DMS53 treated with DMSO at 0.1 percent for 48 hours (cell line): ENCODE measurements around the gene SPATA31E1.
"Not testable (repeated sequence)": the region's sequence is repeated elsewhere in the genome, so short reads cannot be mapped to it uniquely, and the experiment has no call there.

ENCODE experiments used
- DNase-seq: peaks from one replicate; lab custom pipeline; 2025; ENCODE audit not compliant: unreplicated experiment; lab: John Stamatoyannopoulos, UW

Gene SPATA31E1

DNA sequence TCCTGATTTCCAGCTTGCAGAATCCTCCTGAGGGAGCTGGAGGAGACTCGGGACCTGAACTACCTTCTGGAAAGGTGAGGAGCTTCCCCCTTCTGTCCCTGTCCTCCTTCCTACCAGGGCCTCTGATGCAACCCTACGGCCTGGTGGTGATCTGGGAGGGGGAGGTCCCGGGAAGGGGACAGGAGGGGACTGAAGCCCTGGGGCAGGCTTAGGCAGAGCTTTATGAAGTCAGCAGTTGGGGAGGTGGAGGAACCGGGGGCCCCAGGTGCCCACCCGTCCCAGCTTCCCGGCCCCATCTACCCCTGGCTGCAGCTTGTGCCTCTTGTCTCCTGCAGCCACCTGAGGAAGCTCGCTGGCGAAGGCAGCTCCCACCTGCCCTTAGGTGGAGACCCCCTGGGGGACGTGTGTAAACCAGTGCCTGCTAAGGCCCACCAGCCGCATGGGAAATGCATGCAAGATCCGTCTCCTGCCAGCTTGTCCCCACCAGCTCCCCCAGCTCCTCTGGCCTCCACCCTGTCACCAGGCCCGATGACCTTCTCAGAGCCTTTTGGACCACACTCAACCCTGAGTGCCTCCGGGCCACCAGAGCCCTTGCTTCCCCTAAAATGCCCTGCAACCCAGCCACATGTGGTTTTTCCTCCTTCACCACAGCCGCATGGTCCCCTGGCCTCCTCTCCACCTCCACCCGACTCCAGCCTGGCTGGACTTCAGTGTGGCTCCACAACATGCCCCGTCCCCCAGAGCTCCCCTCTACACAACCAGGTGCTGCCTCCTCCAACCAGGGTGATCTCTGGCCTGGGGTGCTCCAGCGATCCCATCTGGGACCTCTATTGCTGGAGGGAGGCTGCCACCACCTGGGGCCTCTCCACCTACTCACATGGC lies 2.1 kb downstream of the SPATA31E1 start:
- DNase-seq = no peak

DNA sequence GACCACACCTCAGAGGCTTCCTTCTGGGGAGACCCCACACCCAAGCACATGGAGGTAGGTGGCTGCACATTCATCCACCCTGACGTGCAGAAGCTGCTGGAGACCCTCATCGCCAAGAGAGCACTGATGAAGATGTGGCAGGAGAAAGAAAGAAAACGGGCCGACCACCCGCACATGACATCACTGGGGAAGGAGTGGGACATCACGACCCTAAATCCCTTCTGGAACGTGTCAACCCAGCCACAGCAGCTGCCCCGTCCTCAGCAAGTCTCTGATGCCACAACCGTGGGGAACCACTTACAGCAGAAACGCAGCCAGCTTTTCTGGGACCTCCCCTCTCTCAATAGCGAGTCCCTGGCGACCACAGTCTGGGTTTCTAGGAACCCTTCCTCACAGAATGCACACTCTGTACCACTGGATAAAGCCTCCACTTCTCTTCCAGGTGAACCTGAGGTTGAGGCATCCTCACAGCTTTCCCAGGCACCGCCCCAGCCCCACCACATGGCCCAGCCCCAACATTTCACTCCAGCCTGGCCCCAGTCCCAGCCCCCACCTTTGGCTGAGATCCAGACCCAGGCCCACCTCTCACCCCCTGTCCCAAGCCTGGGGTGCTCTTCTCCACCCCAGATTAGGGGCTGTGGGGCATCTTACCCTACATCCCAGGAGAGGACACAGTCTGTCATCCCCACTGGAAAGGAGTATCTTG lies 3.0 kb downstream of the SPATA31E1 start:
- no peak for DNase-seq

DNA sequence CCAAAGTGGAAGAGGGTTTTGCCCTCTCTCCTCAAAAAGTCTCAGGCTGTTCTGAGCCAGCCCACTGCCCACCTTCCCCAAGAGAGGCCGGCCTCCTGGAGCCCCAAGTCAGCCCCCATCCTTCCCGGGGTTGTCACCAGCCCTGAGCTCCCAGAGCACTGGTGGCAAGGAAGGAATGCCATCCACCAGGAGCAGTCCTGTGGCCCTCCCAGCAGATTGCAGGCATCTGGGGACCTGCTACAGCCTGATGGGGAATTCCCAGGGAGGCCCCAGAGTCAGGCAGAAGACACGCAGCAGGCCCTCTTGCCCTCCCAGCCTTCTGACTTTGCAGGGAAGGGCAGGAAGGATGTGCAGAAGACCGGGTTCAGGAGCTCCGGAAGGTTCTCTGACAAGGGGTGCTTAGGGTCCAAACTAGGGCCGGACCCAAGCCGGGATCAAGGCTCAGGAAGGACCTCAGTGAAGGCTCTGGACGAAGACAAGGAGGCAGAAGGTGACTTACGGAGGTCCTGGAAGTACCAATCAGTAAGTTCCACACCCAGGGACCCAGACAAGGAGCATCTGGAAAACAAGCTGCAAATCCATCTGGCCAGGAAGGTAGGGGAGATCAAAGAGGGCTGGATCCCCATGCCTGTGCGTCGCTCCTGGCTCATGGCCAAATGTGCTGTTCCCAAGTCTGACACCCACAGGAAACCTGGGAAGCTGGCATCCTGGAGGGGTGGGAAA lies 3.7 kb downstream of the SPATA31E1 start:
- no peak for DNase-seq

DNA sequence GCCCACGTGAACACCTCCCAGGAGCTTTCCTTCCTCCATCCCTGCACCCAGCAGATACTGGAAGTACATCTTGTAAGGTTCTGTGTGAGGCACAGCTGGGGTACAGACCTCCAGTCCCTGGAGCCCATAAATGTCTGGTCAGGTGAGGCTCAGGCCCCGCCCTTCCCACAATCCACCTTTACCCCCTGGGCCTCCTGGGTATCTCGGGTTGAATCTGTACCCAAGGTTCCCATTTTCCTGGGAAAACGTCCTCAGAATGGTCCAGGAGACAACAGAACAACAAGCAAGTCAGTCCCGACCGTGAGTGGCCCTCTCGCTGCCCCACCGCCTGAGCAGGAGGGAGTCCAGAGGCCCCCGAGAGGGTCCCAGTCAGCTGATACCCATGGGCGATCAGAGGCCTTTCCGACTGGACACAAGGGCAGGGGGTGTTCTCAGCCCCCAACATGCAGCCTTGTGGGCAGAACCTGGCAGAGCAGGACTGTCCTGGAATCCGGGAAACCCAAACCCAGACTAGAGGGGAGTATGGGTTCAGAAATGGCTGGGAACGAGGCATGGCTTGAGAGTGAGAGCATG lies 4.3 kb downstream of the SPATA31E1 start:
- no peak for DNase-seq

DNA sequence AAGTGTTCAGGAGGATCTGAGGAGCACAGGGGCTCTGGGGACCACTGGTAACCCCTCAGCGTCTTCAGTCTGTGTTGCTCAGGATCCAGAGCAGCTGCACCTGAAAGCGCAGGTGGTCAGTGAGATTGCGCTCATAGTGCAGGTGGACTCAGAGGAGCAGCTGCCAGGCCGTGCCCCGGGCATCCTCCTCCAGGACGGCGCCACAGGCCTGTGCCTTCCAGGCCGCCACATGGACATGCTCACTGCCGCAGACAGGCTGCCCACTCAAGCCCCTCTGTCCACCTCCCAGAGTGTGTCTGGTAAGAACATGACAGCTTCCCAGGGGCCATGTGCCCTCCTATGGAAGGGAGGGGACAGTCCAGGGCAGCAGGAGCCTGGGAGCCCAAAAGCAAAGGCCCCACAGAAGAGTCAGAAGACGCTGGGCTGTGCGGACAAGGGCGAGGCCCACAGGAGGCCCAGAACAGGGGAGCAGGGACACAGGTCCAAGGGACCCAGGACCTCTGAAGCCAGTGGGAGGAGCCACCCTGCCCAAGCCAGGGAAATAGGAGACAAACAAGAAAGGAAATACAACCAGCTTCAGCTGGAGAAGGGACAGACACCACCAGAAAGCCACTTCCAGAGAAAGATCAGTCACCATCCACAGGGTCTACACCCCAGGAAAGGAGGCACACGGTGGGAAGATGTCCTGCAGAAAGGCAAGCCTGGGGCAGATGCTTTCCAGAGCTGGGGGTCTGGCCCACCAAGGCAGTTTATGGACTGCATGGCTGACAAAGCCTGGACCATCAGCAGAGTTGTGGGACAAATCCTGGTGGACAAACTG lies 5.2 kb downstream of the SPATA31E1 start:
- no peak for DNase-seq

DNA sequence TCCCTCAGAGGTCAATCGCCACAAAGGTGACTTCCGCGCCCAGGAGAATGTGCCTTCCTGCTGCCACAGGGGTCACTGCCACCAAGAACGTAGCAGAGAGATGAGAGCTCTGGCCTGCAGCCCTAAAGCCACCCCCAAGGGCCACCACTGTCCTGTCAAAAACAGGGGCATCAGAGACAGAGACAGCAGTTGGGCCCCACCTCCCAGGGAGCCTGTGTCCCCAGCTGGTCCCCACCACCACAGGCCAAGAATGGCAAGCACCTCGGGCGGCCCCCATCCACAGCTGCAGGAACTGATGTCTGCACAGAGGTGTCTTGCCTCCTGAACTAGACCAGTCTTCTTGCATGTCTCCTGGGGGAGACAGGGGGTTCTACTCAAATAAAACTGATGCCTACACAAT lies 5.8 kb downstream of the SPATA31E1 start:
- DNase-seq = no peak

DNA sequence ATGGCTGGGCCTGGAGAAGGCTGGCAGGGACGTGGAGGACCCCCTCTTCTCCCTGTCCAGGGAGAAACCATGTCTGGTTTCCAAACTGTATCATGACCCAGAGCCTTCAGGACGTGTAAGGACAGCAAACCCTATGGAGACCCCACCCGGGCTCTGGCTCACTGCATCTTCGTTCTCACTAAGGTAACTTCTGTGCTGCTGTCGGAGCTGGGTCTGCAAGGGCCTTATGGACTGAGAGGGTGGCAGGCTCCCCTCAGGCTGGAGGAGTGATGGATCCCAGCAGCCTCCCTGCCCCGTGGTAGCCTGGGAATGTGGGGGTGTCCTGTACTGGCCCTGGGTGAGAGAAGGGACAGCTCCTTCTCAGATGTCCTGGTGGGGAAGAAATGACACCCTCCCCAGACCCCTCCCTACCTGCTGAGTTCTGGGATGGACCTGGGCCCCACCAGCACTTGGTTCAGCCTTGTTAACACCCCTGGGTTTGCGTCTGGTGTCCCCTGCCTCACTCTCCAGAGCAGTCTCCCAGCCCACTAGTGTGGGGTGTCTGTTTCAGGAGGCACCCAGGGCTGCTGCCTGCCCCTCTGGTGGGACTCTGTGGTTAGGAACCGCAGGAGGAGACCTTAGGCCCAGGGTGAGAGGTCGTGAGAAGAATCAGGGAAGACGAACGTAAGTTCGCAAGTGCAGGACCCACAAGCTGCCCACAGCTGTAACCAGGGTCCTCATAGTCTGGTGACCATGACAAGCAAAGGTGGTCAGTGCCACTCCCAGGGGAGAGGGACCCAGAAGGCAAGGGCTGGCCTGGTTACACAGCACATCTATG lies 6.6 kb downstream of the SPATA31E1 start:
- no peak for DNase-seq

DNA sequence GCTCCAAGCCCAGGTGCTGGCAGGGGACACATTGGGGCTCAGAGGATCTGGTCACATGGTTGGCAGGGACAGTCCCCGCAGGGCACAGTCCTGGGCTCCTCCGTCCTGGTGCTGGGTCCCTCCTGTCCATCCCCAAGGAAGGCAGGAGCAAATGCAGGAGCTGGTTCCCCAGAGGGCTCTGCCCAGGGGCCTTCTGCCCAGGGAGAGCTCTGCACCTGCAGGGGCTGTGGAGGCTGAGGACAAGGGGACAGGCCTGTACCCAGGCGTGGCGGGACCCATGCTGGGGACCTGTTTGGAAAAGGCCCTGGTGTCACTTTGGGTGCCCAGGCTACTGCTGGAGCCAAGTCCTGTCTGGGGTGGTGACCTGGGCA lies 7.2 kb downstream of the SPATA31E1 start:
- DNase-seq = no peak

DNA sequence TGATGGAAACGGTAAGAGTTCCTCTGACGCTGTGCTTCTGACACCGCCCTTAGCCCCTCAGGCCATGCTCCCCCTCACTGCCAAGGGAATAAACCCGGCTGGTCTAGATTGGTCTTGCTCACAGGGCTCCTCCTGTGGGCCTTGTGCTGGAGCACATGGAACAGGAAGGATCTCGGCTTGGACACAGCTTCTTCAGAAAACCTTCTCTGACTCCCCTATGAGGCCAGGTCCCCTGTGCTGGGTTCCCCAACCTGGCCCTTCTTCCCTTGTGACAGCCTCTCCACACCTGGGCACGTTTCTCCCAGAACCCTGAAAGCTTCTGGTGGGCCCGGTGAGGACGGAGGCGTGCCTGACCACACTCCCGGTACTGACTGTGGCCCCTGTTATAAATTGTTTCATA lies 8.2 kb downstream of the SPATA31E1 start:
- no peak for DNase-seq

DNA sequence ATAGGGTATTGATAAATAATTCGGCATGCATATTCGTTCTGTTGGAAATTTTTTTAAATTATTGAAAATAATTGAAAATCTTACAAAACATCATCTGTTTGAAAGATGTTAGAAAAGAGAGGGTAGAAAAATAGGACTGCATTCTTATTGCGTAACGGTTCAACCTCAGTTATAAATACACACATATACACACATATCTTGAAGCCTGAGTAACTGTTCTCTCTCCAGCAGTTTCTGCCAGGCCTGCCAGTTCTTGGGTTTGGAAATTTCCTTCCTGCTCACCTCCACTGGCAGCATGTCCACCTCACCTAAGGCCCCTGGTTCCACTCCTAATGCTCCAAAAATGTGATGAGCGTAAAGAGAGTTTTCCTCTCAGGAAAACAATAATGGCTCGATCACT lies 9.1 kb downstream of the SPATA31E1 start:
- DNase-seq = no peak

DNA sequence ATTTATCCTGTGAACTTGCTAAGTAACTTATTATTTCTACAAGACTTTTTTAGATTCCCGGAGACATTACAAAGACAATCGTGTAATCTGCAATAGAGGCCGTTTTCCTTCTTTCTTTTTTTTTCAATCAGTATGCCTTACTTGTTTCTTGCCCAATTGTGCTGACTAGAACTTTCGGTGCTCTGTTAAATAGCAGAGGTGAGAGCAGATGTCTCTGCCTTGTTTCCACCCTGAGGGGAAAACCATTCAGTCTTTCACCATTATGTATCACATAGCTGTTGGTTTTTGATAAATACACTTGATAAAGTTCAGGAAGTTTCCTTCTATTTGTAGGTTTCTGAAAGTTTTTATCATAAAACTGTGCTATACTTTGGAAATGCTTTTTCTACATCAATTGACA lies 10.3 kb downstream of the SPATA31E1 start:
- DNase-seq = no peak

DNA sequence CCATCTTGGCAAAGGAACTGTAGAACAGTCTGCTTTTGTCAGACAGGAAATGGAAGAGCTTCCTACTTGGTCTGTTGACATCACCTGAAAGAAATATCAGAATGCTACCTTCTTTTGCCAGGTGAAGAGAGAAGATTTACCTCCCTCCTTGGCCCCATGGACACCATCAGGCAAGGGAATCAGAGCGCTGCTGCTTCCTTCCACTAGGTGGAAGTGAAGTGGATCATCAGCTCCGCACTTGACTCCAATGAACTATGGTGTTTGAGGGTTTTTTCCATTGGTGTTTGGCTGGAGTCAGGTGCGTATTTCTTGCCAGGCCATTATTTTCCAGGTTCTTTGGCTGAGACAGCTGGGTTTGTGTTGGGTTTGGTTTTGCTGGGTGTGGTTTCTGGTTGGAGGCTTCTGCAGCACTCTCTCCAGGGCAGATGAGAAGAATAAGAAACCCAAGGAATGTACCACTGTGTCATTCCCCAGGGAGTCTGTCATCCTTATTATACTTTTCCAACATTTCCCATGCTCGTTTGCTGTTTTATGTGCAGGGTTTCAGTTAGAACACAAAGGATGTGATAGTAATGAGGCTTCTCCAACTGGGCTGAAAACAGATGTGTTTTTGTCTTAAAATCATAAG lies 12.4 kb downstream of the SPATA31E1 start:
- no peak for DNase-seq

DNA sequence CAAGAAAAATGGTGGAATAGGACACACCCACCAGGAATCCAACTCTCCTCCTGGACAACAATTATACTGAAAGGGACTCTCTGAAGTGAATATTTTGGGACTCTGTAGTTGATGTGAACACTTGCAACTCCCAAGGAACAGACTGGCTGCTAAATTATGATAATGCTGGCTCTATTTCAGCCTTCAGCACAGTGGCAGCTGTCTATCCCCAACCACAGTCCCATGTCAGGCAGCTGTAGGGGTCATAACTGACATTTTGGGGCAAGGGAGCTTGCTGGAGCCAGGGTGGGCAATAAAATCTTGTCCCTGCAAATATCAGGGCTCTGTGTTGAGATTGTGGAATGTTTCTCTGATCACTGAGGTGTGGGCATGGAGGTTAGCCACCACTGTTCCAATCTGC lies 14.2 kb downstream of the SPATA31E1 start:
- no peak for DNase-seq

DNA sequence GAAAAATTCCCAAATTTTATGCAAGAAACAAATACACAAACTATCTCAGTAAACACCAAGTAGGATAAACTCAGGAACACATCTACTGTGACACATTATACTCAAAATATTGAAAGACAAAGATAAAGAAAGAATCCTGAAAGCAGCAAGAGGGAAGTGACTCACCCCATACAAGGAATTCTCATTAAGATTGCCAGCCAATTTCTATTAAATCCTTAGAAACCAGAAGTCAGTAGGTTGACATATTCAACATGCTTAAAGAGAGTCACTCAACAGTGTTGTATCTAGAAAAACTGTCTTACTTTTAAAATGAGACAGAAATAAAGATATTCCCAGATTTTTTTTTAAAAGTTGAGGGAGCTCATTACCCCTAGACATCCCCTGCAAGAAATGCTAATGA lies 15.5 kb downstream of the SPATA31E1 start:
- DNase-seq = no peak

DNA sequence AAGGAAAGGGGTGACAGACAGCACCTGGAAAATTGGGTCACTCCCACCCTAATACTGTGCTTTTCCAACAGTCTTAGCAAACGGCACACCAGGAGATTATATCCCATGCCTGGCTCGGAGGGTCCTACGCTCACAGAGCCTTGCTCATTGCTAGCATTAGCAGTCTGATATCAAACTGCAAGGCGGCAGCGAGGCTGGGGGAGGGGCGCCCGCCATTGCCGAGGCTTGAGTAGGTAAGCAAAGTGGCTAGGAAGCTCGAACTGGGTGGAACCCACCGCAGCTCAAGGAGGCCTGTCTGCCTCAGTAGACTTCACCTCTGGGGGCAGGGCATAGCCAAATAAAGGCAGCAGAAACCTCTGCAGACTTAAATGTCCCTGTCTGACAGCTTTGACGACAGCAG lies 19.7 kb downstream of the SPATA31E1 start:
- DNase-seq = not testable (repeated sequence)

DNA sequence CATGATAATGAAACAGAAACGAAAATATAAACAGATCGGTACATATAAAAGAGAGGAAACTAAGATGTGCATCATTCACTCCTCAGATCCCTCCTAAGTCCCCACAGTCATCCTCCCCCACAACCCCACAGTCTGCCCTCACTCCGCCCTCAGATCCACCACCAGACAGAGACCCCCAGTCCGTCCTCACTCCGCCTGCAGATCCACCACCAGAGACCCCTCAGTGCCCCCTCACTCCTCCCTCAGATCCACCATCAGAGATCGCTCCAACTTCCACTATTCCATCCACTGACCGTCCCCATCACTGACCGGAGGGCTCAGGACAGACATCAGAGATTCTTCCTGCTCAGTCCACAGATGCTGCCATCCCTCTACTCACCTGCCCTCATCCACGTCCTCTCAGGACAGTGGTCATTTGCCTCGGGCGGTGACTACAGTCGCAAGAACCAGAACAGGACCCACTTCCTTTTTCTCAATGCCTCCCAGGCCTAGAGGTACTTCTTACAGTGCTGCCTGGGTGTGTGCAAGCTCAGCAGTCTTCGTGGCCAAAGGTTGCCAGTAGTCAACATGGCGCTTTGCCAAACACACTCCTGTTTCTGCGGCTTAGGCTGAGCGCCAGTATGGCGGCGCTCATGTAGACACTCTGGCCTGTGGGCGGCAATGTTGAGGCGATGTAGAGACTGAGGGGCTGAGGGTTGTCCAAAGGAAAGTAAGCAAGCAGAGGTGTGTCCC lies 26.8 kb downstream of the SPATA31E1 start:
- DNase-seq = no peak

DNA sequence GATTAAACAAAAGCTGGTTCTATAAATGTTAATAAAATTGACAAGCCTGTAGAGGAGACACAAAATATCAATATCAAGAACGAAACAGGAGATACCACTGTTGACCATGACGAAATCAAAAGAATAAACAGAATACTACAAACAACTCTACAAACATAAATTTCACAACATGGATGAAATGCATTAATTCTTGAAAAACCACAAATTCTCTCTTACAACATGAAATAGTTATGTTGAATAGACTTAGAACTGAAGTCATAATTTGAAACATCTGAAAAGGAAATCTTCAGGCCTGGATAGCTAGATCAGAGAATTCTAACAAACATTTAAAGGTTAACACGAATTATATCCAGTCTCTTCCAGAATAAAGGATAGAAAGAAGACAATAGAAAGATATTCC lies 28.1 kb downstream of the SPATA31E1 start:
- DNase-seq = no peak

DNA sequence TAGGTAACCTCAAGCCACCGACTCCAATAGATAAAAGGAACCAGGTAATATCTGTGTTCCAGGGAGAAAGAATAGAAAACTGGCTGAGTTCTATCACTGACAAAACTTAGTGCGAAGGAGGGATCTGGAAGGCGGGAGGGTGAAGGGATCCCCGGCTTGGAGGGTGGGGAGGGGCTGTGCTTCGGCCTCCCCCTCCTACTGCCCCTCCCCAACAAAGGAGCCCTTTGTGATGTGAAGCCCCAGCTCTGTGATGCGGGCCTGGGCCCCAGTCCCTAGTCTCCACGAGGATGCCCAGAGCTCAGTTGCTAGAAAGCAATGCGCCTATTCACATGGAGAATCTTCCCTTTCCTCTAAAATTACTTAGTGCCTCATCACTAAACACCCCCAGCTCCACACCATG lies 35.0 kb downstream of the SPATA31E1 start, which contains the start of gene SPATA31C1:
Gene SPATA31C1, plus strand, starts transcription at position 301 of the 400 bp plus-strand sequence.
- DNase-seq = not testable (repeated sequence)

DNA sequence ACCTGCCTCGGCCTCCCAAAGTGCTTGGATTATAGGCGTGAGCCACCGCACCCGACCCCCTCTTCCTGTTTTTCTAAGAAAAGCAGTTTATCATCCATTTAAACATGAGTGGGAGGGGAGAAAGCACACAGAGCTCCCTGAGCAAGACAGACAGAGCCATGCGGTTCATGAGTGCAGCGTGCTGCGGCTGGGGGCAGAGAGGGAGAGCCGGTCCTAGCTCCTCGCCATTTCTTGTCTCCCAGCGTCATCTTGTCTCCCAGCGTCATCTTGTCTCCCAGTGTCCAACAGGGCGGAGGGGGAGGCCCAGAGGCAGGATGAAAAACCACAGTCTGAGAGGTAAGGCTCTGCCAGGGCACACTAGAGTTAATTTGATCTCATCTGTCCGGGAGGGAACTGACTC lies 36.3 kb downstream of the SPATA31E1 start:
- not testable (repeated sequence) for DNase-seq
